Keratinocyte (primary cell): ENCODE measurements around the gene CCL11. TPM values are rescaled to one million over a fixed set of nuclear protein-coding genes. Genes with fewer than 3 reads are reported as not detected.

Source experiments
- DNase-seq: peaks from one replicate; pipeline ENCODE4 v3.0.0-alpha.2; 2011; ENCODE audit warnings: low read depth, missing footprints, low spot score
- FAIRE-seq: peaks from 2 replicates; lab custom pipeline; 2011; peaks lifted over from hg19 to GRCh38; lab: Jason Lieb, UNC
- H2AFZ ChIP-seq: 2 replicates; pipeline ENCODE4 v1.6.0; 2012; ENCODE audit warnings: low read length, control low read depth, inconsistent platforms; ENCODE audit not compliant: control insufficient read depth
- H3K27ac ChIP-seq: 2 replicates; pipeline ENCODE4 v1.5.1; 2011; ENCODE audit warnings: low read length; ENCODE audit not compliant: control insufficient read depth, insufficient read depth
- H3K27me3 ChIP-seq: 3 replicates; pipeline ENCODE4 v1.6.0; 2011; ENCODE audit warnings: low read length; ENCODE audit not compliant: control insufficient read depth, insufficient read depth; ENCODE audit errors: extremely low read depth
- H3K36me3 ChIP-seq, 2 experiments: 2 replicates in 1 of 2; 3 replicates in 1 of 2; pipeline ENCODE4 v1.5.1; 2011; ENCODE audit warnings: low read length in 2 of 2, mild to moderate bottlenecking in 1 of 2; ENCODE audit not compliant: control insufficient read depth in 2 of 2, insufficient read depth in 2 of 2; ENCODE audit errors: extremely low read depth in 1 of 2
- H3K4me1 ChIP-seq: 3 replicates; pipeline ENCODE4 v1.5.1; 2011; ENCODE audit warnings: low read length; ENCODE audit not compliant: control insufficient read depth, insufficient read depth; ENCODE audit errors: extremely low read depth
- H3K4me2 ChIP-seq: 3 replicates; pipeline ENCODE4 v1.6.0; 2011; ENCODE audit warnings: low read depth, low read length; ENCODE audit not compliant: control insufficient read depth, insufficient read depth; ENCODE audit errors: extremely low read depth
- H3K4me3 ChIP-seq, 3 experiments: fragments of 200-600 bp in 1 of 3; sonication (generic) in 1 of 3; 2 replicates in 2 of 3; 3 replicates in 1 of 3; pipeline ENCODE4 v1.5.1; 2011 to 2016; ENCODE audit warnings: low read length in 3 of 3, mild to moderate bottlenecking in 3 of 3, control low read depth in 2 of 3, inconsistent platforms in 1 of 3, low read depth in 1 of 3, mixed read lengths in 1 of 3, mixed run types in 1 of 3, moderate library complexity in 1 of 3; ENCODE audit not compliant: control insufficient read depth in 2 of 3, insufficient read depth in 2 of 3; ENCODE audit errors: extremely low read depth in 1 of 3
- H3K79me2 ChIP-seq: 2 replicates; pipeline ENCODE4 v1.6.0; 2012; ENCODE audit warnings: low read length; ENCODE audit not compliant: control insufficient read depth, insufficient read depth
- H3K9ac ChIP-seq: 3 replicates; pipeline ENCODE4 v1.6.0; 2011; ENCODE audit warnings: low read length; ENCODE audit not compliant: control insufficient read depth, insufficient read depth; ENCODE audit errors: extremely low read depth
- H3K9me1 ChIP-seq: 3 replicates; pipeline ENCODE4 v1.6.0; 2011; ENCODE audit warnings: low read length; ENCODE audit not compliant: control insufficient read depth, insufficient read depth; ENCODE audit errors: extremely low read depth
- H3K9me3 ChIP-seq: 2 replicates; pipeline ENCODE4 v1.5.1; 2012; ENCODE audit warnings: low read depth, low read length; ENCODE audit not compliant: control insufficient read depth
- H4K20me1 ChIP-seq: 3 replicates; pipeline ENCODE4 v1.6.0; 2011; ENCODE audit warnings: low read length; ENCODE audit not compliant: control insufficient read depth, insufficient read depth; ENCODE audit errors: extremely low read depth
- CTCF ChIP-seq, 3 experiments: IDR thresholded peaks in 1 of 3; conservative IDR thresholded peaks in 1 of 3; optimal IDR thresholded peaks in 1 of 3; 2 replicates in 2 of 3; 3 replicates in 1 of 3; pipeline versions ENCODE3 to v1.5.1; 2011; ENCODE audit warnings: low read length in 3 of 3, mild to moderate bottlenecking in 3 of 3, moderate library complexity in 2 of 3, control low read depth in 1 of 3, inconsistent platforms in 1 of 3; ENCODE audit not compliant: insufficient read depth in 2 of 3; ENCODE audit errors: extremely low read depth in 1 of 3
- EZH2 ChIP-seq: IDR thresholded peaks from one replicate; pipeline ENCODE4 v1.6.1; 2012; ENCODE audit warnings: inconsistent platforms, mild to moderate bottlenecking, low read length, moderate library complexity
- dilution Hi-C: fragments of 300-500 bp; cut with MboI; formaldehyde crosslinking; loops from one replicate; pipeline ENCODE4 v1.7.0; 2020; ENCODE audit warnings: low sequenced_read_pairs; ENCODE audit not compliant: extremely low pct_ligation_motif_present
- polyA plus RNA-seq, 5 experiments: library from polyadenylated mRNA; depleted of rRNA in 3 of 5; stranded (reverse) in 3 of 5; stranded (forward) in 1 of 5; unstranded in 1 of 5; fragments of >200 nt; gene quantifications; 1 replicate in 1 of 5; 2 replicates in 3 of 5; 3 replicates in 1 of 5; pipeline versions ENCODE4 v1.2.1 to v1.2.3, GENCODE V29; 2011 to 2012; ENCODE audit warnings: missing spikeins in 2 of 5, low read depth in 1 of 5, low replicate concordance in 1 of 5

CCL11 gene
- polyA plus RNA-seq, 1 donor (not counting 4 experiments of a cell fraction or from before 2014, with no cell fraction given) = not detected

- no peak overlapping the region for H2AFZ ChIP-seq
- H3K9me1 ChIP-seq = no peaks in the 10 kb centered on the region
- H3K4me2 ChIP-seq = no peak overlapping the region
- H3K9ac ChIP-seq = no peak overlapping the region
- dilution Hi-C loops = no loop called here
- no peaks in the 10 kb centered on the region for H3K36me3 ChIP-seq
- no peaks in the 10 kb centered on the region for H3K9me3 ChIP-seq
- no peak overlapping the region for H3K4me3 ChIP-seq
- FAIRE-seq (no peak), DNase-seq (no peak)
- no peak for TF ChIP-seq EZH2
- TF ChIP-seq CTCF (optimal IDR thresholded peaks at IDR 0.05 in 1 of 3, IDR thresholded peaks at IDR 0.05 in 1 of 3, conservative IDR thresholded peaks at IDR 0.05 in 1 of 3; ENCODE audit: extremely low read depth in 1 of 3, insufficient read depth in 2 of 3, low read length in 3 of 3) = no peak
- H4K20me1 ChIP-seq = no peaks in the 10 kb centered on the region
- H3K27me3 ChIP-seq = no peaks in the 10 kb centered on the region
- H3K27ac ChIP-seq = no peak overlapping the region
- H3K4me1 ChIP-seq = peaks cover 27% of the 10 kb centered on the region
- H3K79me2 ChIP-seq = no peaks in the 10 kb centered on the region
These were observed 18.1 kb downstream of the CCL11 start for GRCh38 chr17:34303606-34304005.

- no peak overlapping the region for H3K27ac ChIP-seq
- no peak overlapping the region for H2AFZ ChIP-seq
- FAIRE-seq = no peak
- H3K9me3 ChIP-seq = no peaks in the 10 kb centered on the region
- dilution Hi-C loops = no loop called here
- no peak overlapping the region for H3K4me2 ChIP-seq
- DNase-seq = no peak
- H3K9me1 ChIP-seq = no peaks in the 10 kb centered on the region
- H3K27me3 ChIP-seq = no peaks in the 10 kb centered on the region
- no peaks in the 10 kb centered on the region for H3K79me2 ChIP-seq
- H4K20me1 ChIP-seq = no peaks in the 10 kb centered on the region
- H3K36me3 ChIP-seq = no peaks in the 10 kb centered on the region
- TF ChIP-seq CTCF (optimal IDR thresholded peaks at IDR 0.05 in 1 of 3, IDR thresholded peaks at IDR 0.05 in 1 of 3, conservative IDR thresholded peaks at IDR 0.05 in 1 of 3; ENCODE audit: extremely low read depth in 1 of 3, insufficient read depth in 2 of 3, low read length in 3 of 3) (no peak), EZH2 (no peak)
- peaks cover 14% of the 10 kb centered on the region for H3K4me1 ChIP-seq
- no peak overlapping the region for H3K4me3 ChIP-seq
- H3K9ac ChIP-seq = no peak overlapping the region
These were observed 19.5 kb downstream of the CCL11 start for GRCh38 chr17:34305061-34305460.
